ENCODE data around the gene ESR1.
"Not testable (repeated sequence)": the region's sequence is repeated elsewhere in the genome, so short reads cannot be mapped to it uniquely, and the experiment has no call there.

The ESR1 gene

DNA sequence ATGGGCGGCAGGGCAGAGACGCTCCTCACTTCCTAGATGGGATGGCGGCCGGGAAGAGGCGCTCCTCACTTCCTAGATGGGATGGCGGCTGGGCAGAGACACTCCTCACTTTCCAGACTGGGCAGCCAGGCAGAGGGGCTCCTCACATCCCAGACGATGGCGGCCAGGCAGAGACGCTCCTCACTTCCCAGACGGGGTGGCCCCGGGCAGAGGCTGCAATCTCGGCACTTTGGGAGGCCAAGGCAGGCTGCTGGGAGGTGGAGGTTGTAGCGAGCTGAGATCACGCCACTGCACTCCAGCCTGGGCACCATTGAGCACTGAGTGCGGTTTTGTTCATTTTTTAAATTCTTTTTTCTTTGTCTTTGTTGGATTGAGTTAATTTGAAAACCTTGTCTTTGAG lies 92.3 kb downstream of the ESR1 start:
- not testable (repeated sequence) for DNase-seq

DNA sequence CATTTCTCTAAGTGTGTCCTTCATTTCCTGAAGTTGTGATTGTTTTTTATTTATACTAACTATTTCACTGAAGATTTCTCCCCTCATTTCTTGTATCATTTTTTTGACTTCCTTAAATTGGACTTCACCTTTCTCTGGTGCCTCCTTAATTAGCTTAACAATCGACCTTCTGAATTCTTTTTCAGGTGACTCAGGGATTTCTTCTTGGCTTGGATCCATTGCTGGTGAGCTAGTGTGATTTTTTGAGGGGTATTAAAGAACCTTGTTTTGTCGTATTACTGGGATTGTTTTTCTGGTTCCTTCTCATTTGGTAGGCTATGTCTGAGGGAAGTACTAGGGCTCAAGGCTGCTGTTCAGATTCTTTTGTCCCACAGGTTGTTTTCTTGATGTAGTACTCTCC lies 92.8 kb downstream of the ESR1 start:
- no peak for DNase-seq

DNA sequence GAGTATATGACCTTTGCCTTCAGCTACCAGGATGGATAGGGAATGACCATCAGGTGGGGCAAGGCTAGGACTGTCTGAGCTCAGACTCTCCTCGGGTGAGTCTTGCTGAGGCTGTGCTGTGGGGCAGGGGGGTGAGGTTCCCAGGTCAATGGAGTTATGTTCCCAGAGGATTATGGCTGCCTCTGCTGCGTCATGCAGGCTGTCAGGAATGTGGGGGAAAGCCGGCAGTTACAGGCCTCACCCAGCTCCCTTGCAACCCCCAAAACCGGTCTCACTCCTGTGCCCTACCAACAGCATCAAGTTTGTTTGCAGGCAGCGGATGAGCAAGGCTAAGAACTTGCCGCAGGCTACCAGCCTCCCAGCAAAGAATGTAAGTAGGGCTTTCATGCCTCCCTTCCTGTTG lies 93.5 kb downstream of the ESR1 start:
- DNase-seq: no peak

DNA sequence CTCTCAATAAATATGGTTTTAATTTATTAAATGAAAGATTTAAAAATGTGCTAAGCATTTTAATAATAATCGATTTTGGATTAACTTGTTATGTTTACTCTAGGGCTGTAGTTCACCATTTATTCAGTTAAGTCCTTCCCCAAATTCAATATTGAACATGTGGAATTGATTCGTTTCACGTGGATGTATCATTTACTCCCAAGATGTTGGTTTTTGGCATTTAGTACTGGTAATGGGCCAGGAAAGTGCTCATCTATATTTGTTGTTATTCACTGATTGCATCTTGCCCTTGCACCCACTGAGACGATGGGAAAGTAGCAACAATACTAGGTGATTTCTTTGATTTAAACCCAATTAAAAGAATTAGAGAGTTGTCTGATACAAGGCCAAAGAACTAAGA lies 97.1 kb downstream of the ESR1 start:
- no peak for DNase-seq

DNA sequence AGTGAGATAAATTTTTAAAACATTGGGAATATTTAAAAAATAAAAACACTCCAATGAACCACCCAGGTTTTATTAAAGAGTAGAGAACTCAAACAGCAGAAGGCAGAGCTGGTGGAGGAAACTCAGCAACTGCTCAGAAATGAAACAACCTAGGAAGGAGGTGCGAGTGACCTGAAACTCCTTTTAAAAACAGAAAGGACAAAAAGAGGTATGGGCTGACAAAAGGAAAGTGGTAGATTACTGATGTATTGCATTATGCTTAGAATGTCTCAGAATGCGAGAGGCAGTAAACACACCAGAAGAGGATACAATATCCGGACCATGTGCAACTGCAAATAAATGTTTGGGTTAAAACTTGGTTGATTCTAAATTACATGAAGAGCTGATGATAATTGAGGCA lies 97.6 kb downstream of the ESR1 start:
- no peak for DNase-seq

DNA sequence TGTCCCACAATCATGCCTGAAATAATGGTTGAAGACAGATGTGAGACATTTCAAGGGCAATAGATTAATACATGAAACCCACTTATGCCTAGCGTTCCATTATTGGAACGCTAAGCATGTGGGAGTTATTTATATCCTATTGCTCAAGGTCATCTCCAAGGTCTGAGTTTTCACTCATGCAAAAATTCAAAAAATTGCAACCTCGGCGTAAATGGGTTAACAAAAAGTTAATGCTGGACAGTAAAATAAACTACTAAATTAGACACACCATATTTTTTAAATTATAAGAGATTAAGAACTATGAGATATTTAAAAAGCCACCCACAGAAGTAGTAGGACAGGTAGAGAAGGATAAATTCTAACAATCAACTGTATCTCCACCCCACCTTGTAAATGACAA lies 98.4 kb downstream of the ESR1 start:
- DNase-seq: no peak

DNA sequence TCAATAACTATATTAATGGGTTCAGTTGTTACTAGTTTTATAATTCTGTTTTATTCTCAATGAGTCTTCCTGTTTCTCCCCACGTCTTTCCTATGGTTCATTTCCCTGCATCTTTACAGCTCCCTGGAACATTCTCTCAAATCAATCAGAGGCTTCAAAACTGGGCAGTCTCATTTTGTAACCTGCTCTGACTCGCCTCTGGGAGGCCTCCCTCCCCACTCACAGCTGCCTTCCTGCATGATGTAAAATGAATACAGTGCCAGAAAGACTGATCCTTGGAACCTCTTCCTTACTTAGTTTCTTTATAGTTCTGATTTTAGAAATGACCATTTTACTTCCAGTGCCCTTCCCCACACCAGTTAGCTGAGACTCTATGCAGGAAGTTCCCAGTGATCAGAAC lies 103.9 kb downstream of the ESR1 start:
- DNase-seq: no peak

DNA sequence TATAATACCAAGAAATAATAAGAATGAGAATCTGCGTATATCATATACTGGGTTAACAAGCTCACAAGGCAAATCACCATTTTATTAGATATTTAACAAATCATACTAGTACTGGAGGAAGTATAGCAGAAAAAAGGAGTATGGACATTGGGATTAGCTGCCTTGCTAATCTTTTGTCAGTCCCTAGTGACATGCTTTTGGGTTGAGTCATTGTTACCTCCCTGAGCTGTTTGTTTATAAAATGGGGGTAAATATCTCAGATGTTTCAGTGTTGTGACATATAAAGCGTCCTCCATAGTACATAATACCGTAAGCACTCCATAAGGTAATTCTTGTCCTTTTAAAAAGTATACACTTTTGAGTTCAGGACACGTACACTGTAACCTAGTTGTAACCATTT lies 107.0 kb downstream of the ESR1 start:
- no peak for DNase-seq

DNA sequence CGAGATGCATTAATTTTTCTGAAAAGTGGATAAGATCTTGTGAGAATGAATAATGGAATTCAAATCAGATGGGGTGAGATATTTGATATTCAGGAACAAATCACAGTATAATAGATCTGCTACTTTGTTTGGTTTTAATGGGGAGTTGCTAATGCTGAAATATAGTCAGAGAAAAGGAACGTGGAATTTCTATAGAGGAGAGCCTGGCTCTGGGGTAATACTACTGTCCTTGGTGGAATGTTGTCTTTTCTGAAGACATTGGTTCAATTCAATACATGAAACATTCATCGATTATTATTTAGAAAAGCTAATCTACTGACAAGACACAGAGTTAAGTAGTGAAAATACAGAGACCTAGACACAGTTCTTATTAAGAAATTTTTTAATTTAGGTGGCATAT lies 108.6 kb downstream of the ESR1 start:
- no peak for DNase-seq

DNA sequence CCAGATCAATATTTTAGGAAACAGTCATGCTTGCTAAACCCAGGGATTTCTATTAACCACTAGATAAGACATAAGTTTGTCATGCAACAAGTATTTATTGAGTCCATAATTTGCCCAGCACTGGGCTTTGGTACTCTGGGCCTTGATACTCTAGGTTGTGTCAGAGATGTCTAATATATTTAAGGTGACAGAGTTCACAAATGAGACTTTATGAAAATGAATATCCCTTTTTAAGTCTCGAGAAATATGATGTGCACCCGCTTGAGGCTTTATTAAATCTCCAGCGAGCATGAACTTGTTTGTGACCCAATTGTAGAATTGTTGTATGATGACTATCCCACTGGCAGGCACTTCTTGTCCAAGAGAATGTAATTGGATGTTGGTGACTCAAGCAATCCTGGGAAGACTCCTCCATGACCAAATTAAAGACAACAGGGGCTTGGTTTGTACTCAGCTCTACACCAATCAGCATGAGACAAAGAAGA lies 109.2 kb downstream of the ESR1 start:
- DNase-seq: no peak

DNA sequence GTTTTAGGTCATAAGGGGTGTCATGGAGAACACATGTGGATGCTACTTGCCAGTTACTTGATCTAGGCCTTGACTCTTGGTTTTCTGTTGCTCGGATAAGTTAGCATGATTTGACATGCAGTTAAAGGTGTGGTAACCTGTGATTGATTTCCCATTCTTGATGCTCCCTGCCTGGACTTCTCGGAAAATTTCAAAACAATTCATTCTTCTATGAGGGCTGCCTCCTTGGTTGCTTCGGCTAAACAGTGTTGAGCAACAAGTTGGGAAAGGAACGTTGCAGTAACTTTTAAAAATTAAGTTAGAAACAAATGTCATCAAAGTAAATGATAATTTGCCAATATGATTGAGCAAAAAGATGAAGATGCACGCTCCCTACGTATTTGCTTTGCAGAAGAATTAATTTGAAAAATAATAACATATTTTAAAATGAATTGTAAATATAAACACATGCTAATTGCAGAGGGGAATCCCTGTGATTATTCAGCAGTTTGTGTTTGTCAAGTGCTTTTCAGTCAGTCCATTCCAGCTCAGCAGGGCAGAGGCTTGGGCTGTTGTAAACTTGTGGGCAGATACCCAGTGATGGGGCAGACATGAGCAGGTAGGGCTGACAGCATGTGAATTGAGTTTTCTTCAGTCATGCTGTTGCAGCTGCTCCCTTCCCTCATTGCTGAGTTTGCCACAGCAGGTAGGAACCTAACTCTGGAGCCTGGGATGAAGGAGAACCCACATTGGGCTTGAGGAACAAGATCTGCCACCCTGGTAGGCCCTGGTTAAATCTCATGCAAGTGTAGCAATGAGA lies 110.2 kb downstream of the ESR1 start:
- no peak for DNase-seq

DNA sequence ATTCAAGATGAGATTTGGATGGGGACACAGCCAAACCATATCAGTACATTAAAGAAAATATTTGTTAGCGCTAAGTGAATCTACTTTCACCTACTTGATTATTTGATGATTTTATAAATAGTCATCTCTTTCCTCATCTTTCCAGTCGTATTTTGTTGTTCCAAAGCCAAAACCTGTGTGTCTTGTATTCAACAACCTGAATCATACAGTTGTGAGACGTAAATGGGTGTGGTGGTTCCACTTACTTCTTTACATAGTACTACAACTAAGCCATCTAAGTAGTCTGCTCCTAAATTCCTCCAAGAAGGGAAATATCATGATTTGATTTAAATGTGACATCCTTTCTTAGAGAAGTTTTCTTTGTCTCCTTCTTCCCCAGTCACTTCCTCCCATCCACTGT lies 132.8 kb downstream of the ESR1 start:
- DNase-seq: no peak

DNA sequence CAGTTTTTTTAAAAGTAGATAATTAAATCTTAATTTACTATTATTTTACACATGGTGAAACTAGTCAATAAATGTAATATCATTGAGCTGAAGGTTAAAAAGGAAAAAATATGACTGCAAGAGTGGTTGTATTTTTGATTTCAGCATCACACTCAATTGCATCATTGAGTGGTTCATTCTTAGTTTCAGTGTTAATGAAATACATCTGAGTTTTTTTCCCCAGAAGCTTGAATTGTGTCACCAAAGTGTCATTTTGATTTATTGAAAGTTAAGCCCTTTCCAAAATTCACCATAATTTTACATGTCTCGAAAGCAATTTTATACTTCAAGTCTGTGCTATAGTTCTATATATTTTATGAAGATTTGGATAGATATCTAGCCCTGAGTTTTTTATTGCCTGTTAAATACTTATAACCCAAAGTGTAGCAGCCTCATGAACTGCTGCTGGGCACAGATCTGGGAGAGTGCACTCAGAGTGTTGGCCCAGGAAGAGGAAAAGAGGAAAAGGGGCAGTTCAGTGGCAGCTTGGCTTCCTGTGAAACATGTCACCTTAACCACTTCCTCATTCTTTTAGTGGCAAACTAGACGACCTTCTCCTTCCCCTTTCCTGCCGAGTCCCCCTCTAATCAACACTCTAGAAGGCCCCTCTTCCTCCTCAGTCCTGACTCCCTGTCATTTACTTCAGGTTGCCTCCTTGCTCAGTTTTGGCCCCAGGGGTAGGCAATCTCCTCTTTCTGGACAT lies 140.7 kb downstream of the ESR1 start:
- no peak for DNase-seq

DNA sequence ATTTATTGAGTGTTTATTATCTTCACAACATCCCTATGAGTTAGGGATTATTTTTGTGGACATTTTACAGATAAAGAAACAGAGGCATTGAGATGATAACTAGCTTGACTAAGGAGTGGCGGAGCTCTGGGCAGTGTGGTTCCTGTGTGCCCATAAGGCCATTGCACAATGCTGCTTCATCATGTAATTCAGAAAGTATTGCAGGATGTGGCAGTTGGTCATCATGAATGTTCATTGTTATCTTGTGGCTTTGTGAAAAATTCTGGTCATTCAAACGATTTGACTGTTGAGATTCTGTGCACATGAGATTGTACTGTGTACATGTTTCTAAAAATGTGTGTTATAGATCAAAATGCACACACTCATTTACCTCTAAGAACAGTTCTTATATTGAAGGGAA lies 150.8 kb downstream of the ESR1 start:
- no peak for DNase-seq

DNA sequence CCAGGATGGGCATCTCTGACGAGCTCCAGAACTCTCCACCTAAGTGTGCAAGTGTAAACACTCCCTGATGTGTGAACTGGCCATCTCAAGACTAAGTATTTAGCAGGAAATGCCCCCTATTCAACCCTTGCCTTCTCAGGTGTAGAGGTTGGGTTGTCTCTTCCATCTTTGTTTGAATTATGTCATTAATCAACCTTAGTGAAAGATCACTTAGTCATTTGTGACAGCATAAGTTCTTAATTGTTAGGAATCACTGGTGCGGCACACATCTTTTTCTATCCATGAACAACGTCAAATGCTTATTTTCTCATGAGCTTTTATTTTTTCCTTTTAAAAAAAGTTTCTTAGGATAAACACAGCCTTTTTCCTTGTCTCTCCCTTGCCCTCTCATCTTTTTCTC lies 151.6 kb downstream of the ESR1 start:
- no peak for DNase-seq

DNA sequence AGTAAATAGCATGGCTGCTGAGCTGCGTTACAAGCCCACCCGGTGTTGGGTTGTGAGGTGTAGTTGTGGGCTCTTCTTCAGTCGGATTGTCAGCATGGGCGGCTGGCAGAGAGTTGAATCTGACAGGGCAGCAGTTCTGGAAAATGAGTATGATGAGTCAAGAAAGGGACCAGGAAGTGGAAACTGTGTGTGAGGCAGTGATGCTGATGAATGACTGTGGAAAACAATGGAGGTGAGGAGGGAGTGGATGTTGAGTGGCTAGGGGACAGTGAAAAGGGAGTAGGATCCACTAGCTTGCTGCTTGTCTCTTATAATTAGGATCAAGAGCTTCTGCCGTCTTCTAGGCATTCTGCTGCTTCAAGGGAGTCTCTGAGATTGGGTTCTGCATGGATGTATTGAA lies 154.3 kb downstream of the ESR1 start:
- no peak for DNase-seq

DNA sequence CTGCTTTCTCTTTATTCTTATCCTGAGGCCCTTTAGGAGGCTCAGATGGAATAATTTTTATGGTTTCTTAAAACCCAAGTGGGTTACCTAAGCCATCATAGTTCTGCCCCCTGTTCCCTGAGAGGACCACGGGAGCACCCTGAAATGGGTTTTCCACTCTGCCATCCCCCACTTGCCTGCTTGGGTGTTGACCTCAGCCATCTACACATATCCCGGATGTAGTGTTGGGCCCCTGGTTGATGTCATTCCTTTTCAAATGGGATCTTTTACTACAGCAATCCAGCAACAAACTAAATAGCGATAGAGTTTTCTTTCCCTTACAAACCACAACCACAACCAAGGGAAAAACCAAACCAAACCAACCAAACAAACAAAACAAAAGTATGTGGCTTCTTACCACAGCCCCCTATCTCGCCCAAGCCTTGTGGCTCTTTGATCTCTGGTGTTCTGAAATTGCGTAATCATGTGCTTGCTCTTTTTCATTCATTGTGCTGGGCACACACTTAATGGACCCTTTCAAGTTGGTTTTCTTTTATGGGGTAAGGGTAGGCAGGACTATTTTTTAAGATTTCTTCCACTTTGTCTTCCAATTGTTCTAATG lies 154.9 kb downstream of the ESR1 start:
- DNase-seq: no peak

DNA sequence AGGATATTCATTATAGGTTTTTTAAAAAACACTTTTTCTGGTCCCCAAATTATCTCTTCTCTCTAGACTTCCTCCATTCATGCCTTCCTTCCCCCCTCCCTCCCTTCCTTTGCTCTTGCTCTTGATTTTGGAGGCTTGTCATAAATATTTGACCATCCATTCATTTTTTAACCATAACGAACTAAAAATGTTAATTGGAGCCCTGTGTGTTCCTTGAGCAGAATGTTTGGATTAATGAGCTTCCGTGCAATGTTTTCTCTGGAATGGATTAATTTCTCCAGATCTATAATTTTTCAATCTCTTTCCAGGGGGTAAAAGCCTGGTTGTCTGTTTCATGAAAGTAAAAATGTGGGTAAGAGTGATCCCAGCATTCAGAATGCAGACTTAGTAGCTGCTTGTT lies 155.5 kb downstream of the ESR1 start:
- no peak for DNase-seq

DNA sequence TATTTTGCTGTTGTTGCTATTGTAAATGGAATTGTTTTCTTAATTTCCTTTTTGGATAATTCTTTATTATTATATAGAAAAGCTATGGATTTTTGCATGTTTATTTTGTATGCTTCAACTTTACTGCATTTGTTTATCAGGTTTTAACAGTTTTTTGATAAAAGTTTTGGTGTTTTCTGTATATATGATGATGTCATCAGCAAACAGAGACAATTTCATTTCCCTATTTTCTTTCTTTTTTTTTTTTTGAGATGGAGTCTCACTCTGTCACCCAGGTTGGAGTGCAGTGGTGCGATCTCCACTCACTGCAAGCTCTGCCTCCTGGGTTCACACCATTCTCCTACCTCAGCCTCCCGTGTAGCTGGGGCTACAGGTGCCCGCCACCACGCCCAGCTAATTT lies 156.9 kb downstream of the ESR1 start:
- DNase-seq: not testable (repeated sequence)

DNA sequence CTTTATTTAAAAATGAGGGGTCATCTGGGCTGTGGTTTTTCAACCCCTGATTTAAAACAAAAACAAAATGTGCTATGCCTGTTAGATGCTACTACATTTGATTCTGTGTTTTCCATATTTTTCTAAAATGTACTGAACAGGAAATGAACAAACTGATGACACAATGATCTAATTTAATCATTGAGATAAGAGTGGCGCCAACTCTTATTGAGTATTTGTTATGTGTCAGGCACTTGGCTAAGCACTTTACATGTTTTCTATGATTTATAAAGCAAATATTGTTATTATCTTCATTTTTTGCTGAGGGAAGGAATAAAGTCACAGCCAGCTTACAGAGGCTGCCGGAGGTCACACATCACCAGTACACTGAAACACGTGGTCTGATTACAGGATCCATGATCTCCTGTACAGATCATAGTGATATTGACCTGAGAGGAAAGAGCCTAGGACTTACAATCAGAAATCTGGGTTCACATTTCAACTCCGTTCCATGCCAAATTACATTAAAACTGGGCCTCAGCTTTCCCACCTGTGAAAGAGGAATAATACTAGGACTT lies 166.7 kb downstream of the ESR1 start:
- no peak for DNase-seq

DNA sequence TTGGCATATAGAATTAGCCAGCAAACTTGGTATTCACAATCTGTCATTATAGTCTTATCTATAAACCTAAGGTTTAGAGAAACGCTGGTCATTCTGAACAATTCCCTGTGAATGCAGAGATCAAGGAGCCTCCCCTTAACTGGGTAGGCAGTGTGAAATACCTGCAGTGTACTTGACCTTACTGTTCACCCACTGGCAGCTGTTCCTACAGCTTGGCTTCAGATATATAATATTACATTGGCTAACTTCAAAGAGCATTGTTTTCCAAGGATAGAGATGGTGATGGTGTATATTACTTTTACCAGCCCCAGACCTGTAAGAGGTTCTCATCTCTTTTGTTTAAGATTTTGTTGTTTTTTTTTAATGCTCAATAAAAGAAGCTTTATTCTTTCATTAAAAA lies 168.3 kb downstream of the ESR1 start:
- DNase-seq: no peak

DNA sequence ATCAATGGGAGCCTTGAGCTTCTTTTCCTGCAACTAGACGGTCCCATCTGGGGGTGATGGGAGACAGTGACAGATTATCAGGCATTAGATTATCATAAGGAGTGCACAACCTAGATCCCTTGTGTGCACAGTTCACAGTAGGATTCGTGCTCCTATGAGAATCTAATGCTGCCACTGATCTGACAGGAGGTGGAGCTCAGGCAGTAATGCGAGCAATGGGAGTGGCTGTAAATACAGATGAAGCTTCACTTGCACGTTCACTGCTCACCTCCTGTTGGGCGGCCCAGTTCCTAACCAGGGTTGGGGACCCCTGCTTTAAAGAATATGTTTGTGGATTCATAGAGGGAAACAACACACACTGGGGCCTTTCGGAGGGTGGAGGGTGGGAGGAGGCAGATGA lies 180.7 kb downstream of the ESR1 start:
- not testable (repeated sequence) for DNase-seq

DNA sequence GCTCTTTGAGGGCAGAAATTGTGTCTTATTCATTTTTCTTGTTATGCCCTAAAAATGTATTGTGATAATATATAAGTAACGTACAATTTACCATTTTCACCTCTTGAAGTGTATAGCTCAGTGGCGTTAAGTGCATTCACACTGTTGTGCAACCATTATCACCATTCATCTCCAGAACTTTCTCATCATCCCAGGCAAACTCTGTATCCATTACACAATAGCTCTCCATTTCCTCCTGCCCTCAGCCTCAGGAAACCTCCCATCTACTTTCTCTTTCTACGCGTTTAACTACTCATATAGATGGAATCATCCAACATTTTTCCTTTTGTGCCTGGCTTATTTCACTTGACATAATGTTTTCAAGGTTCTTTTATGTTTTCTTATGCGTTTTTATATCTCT lies 184.6 kb downstream of the ESR1 start:
- no peak for DNase-seq

DNA sequence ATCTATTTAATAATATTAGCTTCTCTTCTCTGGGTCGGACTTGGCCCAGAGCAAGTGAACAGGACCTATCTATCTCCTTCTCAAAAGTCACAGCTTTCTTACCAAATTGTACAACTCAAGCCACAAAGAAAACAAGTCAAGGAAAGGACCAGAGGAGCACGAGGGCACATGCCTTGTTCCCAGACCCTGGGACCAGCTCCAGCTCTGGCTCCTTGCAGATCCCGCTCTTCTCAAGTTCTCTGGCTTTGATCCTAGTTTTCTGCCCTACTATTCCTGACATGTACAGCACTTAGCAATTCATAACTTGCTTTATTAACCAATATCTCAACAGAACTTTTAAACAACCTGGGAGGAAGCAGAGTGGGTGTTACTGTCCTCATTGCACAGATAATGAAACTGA lies 185.9 kb downstream of the ESR1 start:
- DNase-seq: no peak

Data from activated CD4-positive, alpha-beta T cell treated with anti-CD3 and anti-CD28 coated beads, Interleukin-2, amount 50 U/mL, for 4 hours (primary cell).